Panc1 (cell line): ENCODE data around the gene PSTPIP1. TPM values are rescaled to one million over a fixed set of nuclear protein-coding genes. Genes with fewer than 3 reads are reported as not detected.

Experiments used
- ATAC-seq: fragments of 200-7000 bp; cut with Tn5 transposase; 2 replicates; pipeline ENCODE4 v1.9.1; 2020; ENCODE audit warnings: mild to moderate bottlenecking, moderate library complexity
- BruUV-seq: library from RNA; stranded (reverse); fragments of 400-500 nt; replicated peaks from 2 replicates; lab custom pipeline; 2021; lab: Mats Ljungman, UMichigan
- CTCF ChIA-PET: fragments of 300-600 bp; sonication (Branson Sonifier 250); formaldehyde crosslinking; loops from one replicate; lab custom pipeline; 2022; ENCODE audit warnings: antibody characterized with exemption; lab: Charles Lee
- POLR2A ChIA-PET: fragments of 300-600 bp; sonication (Branson Sonifier 250); formaldehyde crosslinking; loops from one replicate; lab custom pipeline; 2022; ENCODE audit warnings: antibody characterized with exemption; lab: Charles Lee
- DNase-seq: peaks from one replicate; pipeline ENCODE4 v3.0.0-alpha.2; 2010; ENCODE audit warnings: low read depth, low spot score
- H3K27ac ChIP-seq: 2 replicates; pipeline ENCODE4 v1.5.1; 2011; ENCODE audit warnings: mild to moderate bottlenecking, low read length, inconsistent platforms
- H3K27me3 ChIP-seq: fragments of 200-500 bp; sonication (Bioruptor generic); 2 replicates; pipeline ENCODE4 v1.6.0; 2014; ENCODE audit warnings: low read length, inconsistent platforms; ENCODE audit not compliant: control insufficient read depth, insufficient read depth
- H3K36me3 ChIP-seq: fragments of 200-500 bp; sonication (Bioruptor generic); 2 replicates; pipeline ENCODE4 v1.5.1; 2014; ENCODE audit warnings: inconsistent platforms, mild to moderate bottlenecking, low read length, moderate library complexity; ENCODE audit not compliant: control insufficient read depth, insufficient read depth
- H3K4me1 ChIP-seq: 2 replicates; pipeline ENCODE4 v1.5.1; 2011; ENCODE audit warnings: inconsistent platforms, mild to moderate bottlenecking, low read length, moderate library complexity; ENCODE audit not compliant: control insufficient read depth, insufficient read depth
- H3K4me3 ChIP-seq, 2 experiments: 2 replicates each; pipeline ENCODE4 v1.5.1; 2011 to 2012; ENCODE audit warnings: low read depth in 2 of 2, low read length in 2 of 2, mild to moderate bottlenecking in 2 of 2, inconsistent platforms in 1 of 2, moderate library complexity in 1 of 2
- H3K9me3 ChIP-seq: fragments of 200-500 bp; sonication (Bioruptor generic); 2 replicates; pipeline ENCODE4 v1.5.1; 2014; ENCODE audit warnings: low read depth, mild to moderate bottlenecking, inconsistent platforms, low read length, moderate library complexity; ENCODE audit not compliant: control insufficient read depth, insufficient read depth
- POLR2AphosphoS5 ChIP-seq: IDR thresholded peaks from 2 replicates; pipeline ENCODE4 v1.6.1; 2012; ENCODE audit warnings: mild to moderate bottlenecking, low read depth, low read length, moderate library complexity
- SIN3A ChIP-seq: IDR thresholded peaks from 2 replicates; pipeline ENCODE4 v1.6.1; 2012; ENCODE audit warnings: low read depth, mild to moderate bottlenecking, low read length, moderate library complexity, borderline replicate concordance; ENCODE audit not compliant: insufficient read depth
- TCF7L2 ChIP-seq: IDR thresholded peaks from 2 replicates; pipeline ENCODE4 v1.6.1; 2011; ENCODE audit warnings: mild to moderate bottlenecking, low read depth, low read length, inconsistent platforms
- in situ Hi-C: cut with HindIII; loops from 2 replicates; pipeline ENCODE4 v1.10.0; 2016; ENCODE audit warnings: low sequenced_read_pairs, low pct_unique_long_range_greater_than_20kb
- intact Hi-C: fragments of 100-400 bp; cut with micrococcal nuclease; formaldehyde crosslinking; loops from one replicate; pipeline ENCODE4 v1.10.0; 2022; ENCODE audit not compliant: unreplicated experiment
- total RNA-seq: library from RNA; stranded (reverse); gene quantifications from one replicate; pipeline ENCODE4 v1.2.1, GENCODE V29; 2021; ENCODE audit not compliant: unreplicated experiment
- TF ChIP-seq, protein P1 (sequence below), 2 experiments: IDR thresholded peaks; 2 replicates each; pipeline ENCODE4 v1.6.1; 2011 to 2012; ENCODE audit warnings: low read depth in 2 of 2, control low read depth in 1 of 2, low read length in 1 of 2, mild to moderate bottlenecking in 1 of 2, moderate library complexity in 1 of 2; ENCODE audit not compliant: insufficient read depth in 1 of 2
- TF ChIP-seq, protein P2 (sequence below): fragments of 450-650 bp; IDR thresholded peaks from 2 replicates; pipeline ENCODE4 v1.5.1; 2017; ENCODE audit warnings: mild to moderate bottlenecking

Gene PSTPIP1
- total RNA-seq, 1 experiment from 2014 or later, result 0.46 TPM

GRCh38 chr15:76999996-77000395, 5.1 kb downstream of the PSTPIP1 start:
- H3K27ac ChIP-seq, result no peak overlapping the region
- TF ChIP-seq, protein P1, sequence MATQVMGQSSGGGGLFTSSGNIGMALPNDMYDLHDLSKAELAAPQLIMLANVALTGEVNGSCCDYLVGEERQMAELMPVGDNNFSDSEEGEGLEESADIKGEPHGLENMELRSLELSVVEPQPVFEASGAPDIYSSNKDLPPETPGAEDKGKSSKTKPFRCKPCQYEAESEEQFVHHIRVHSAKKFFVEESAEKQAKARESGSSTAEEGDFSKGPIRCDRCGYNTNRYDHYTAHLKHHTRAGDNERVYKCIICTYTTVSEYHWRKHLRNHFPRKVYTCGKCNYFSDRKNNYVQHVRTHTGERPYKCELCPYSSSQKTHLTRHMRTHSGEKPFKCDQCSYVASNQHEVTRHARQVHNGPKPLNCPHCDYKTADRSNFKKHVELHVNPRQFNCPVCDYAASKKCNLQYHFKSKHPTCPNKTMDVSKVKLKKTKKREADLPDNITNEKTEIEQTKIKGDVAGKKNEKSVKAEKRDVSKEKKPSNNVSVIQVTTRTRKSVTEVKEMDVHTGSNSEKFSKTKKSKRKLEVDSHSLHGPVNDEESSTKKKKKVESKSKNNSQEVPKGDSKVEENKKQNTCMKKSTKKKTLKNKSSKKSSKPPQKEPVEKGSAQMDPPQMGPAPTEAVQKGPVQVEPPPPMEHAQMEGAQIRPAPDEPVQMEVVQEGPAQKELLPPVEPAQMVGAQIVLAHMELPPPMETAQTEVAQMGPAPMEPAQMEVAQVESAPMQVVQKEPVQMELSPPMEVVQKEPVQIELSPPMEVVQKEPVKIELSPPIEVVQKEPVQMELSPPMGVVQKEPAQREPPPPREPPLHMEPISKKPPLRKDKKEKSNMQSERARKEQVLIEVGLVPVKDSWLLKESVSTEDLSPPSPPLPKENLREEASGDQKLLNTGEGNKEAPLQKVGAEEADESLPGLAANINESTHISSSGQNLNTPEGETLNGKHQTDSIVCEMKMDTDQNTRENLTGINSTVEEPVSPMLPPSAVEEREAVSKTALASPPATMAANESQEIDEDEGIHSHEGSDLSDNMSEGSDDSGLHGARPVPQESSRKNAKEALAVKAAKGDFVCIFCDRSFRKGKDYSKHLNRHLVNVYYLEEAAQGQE (IDR thresholded peaks at IDR 0.05; ENCODE audit: insufficient read depth in 1 of 2, low read depth in 2 of 2, low read length in 1 of 2), result no peak
- no peak for TF ChIP-seq POLR2AphosphoS5
- TF ChIP-seq, protein P2, sequence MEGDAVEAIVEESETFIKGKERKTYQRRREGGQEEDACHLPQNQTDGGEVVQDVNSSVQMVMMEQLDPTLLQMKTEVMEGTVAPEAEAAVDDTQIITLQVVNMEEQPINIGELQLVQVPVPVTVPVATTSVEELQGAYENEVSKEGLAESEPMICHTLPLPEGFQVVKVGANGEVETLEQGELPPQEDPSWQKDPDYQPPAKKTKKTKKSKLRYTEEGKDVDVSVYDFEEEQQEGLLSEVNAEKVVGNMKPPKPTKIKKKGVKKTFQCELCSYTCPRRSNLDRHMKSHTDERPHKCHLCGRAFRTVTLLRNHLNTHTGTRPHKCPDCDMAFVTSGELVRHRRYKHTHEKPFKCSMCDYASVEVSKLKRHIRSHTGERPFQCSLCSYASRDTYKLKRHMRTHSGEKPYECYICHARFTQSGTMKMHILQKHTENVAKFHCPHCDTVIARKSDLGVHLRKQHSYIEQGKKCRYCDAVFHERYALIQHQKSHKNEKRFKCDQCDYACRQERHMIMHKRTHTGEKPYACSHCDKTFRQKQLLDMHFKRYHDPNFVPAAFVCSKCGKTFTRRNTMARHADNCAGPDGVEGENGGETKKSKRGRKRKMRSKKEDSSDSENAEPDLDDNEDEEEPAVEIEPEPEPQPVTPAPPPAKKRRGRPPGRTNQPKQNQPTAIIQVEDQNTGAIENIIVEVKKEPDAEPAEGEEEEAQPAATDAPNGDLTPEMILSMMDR, result no peak
- TF ChIP-seq SIN3A, result no peak
- TF ChIP-seq TCF7L2, result no peak
- in situ Hi-C loops (no loop called here), intact Hi-C loops (no loop called here)
- BruUV-seq, result no TSS peak
- DNase-seq (no peak), ATAC-seq (no peak)
- no peaks in the 10 kb centered on the region for H3K9me3 ChIP-seq
- H3K36me3 ChIP-seq, result no peaks in the 10 kb centered on the region
- H3K4me1 ChIP-seq, result no peaks in the 10 kb centered on the region
- no peak overlapping the region for H3K4me3 ChIP-seq
- no peaks in the 10 kb centered on the region for H3K27me3 ChIP-seq
- POLR2A ChIA-PET, result no interaction called here
- CTCF ChIA-PET, result no interaction called here

DNA sequence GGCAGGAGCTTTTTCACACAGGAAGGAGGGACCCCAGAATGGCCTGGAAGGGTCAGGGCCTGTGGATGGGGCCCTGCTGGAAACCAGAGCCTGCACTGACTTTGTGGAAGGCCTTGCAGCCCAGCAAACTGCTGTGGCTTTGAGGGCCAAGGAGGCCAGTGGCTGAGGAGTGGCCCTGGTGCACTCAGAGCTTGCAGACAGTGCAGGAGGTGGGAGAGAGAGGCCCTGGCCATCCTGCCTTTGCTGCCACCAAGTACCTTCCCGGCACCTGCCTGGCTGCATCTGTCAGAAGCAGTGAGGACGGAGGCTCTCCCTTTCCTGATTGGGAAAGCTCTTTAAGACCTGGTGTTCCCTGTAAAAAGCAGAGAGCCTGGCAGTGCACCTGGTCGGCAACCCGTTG, 6.4 kb downstream of the PSTPIP1 start:
- no peaks in the 10 kb centered on the region for H3K4me1 ChIP-seq
- H3K9me3 ChIP-seq, result no peaks in the 10 kb centered on the region
- in situ Hi-C loops (no loop called here), intact Hi-C loops (no loop called here)
- no peaks in the 10 kb centered on the region for H3K36me3 ChIP-seq
- ATAC-seq (no peak), DNase-seq (no peak)
- H3K4me3 ChIP-seq, result no peak overlapping the region
- CTCF ChIA-PET, result no interaction called here
- POLR2A ChIA-PET, result no interaction called here
- TF ChIP-seq SIN3A (no peak), TCF7L2 (no peak)
- H3K27ac ChIP-seq, result no peak overlapping the region
- BruUV-seq, result no TSS peak
- H3K27me3 ChIP-seq, result no peaks in the 10 kb centered on the region

GRCh38 chr15:77001966-77002365, 7.0 kb downstream of the PSTPIP1 start:
- Histone ChIP-seq H3K36me3 (no peaks in the 10 kb centered on the region), H3K4me1 (no peaks in the 10 kb centered on the region), H3K27ac (no peak overlapping the region), H3K9me3 (no peaks in the 10 kb centered on the region), H3K27me3 (no peaks in the 10 kb centered on the region), H3K4me3 (no peak overlapping the region)
- POLR2A ChIA-PET, result no interaction called here
- in situ Hi-C loops (no loop called here), intact Hi-C loops (no loop called here)
- BruUV-seq, result no TSS peak
- TF ChIP-seq, protein P1 (IDR thresholded peaks at IDR 0.05; ENCODE audit: insufficient read depth in 1 of 2, low read depth in 2 of 2, low read length in 1 of 2), result no peak
- TF ChIP-seq TCF7L2 (no peak), POLR2AphosphoS5 (no peak), SIN3A (no peak)
- TF ChIP-seq, protein P2, result no peak
- CTCF ChIA-PET, result no interaction called here
- ATAC-seq (no peak), DNase-seq (no peak)
